H1 (cell line): ENCODE data around the gene PCP4L1. TPM values are rescaled to one million over a fixed set of nuclear protein-coding genes. Genes with fewer than 3 reads are reported as not detected.

Source experiments
- CTCF ChIA-PET: fragments of 300-600 bp; sonication (Branson Sonifier 250); formaldehyde crosslinking; loops from one replicate; lab custom pipeline; 2021; ENCODE audit not compliant: partially characterized antibody; lab: Charles Lee
- POLR2A ChIA-PET: fragments of 300-600 bp; sonication (Branson Sonifier 250); formaldehyde crosslinking; loops from one replicate; lab custom pipeline; 2021; ENCODE audit warnings: inconsistent platforms; ENCODE audit not compliant: partially characterized antibody; lab: Charles Lee
- DNase-seq, 2 experiments: peaks; one replicate each; pipeline versions ENCODE4 v3.0.0 to v3.0.0-alpha.2; 2010 to 2022; ENCODE audit warnings: low spot score in 2 of 2, low read depth in 1 of 2, mixed read lengths in 1 of 2
- FAIRE-seq: peaks from 2 replicates; lab custom pipeline; 2011; peaks lifted over from hg19 to GRCh38; lab: Jason Lieb, UNC
- H2AFZ ChIP-seq: 2 replicates; pipeline ENCODE4 v1.8.1; 2012; ENCODE audit warnings: low read length, inconsistent platforms
- H2AK5ac ChIP-seq: 2 replicates; pipeline ENCODE4 v1.6.1; 2013; ENCODE audit warnings: low read depth, low read length
- H2BK120ac ChIP-seq: replicated peaks from 2 replicates; pipeline ENCODE3; 2013; ENCODE audit warnings: low read depth, low read length, inconsistent platforms
- H2BK12ac ChIP-seq: 2 replicates; pipeline ENCODE4 v1.6.1; 2013; ENCODE audit warnings: low read depth, low read length
- H2BK15ac ChIP-seq: 2 replicates; pipeline ENCODE4 v1.6.1; 2013; ENCODE audit warnings: low read length
- H2BK20ac ChIP-seq: 2 replicates; pipeline ENCODE4 v1.6.1; 2013; ENCODE audit warnings: low read length
- H2BK5ac ChIP-seq: 2 replicates; pipeline ENCODE4 v1.6.1; 2013; ENCODE audit warnings: low read depth, low read length
- H3K14ac ChIP-seq: 2 replicates; pipeline ENCODE4 v1.6.1; 2013; ENCODE audit warnings: inconsistent platforms; ENCODE audit not compliant: insufficient read length
- H3K18ac ChIP-seq: 2 replicates; pipeline ENCODE4 v1.6.1; 2013; ENCODE audit warnings: low read length; ENCODE audit errors: extremely low read depth
- H3K23ac ChIP-seq: 2 replicates; pipeline ENCODE4 v1.6.1; 2013; ENCODE audit warnings: inconsistent platforms; ENCODE audit not compliant: insufficient read length
- H3K23me2 ChIP-seq: 2 replicates; pipeline ENCODE4 v1.6.1; 2013; ENCODE audit warnings: low read depth, low read length
- H3K27ac ChIP-seq: 2 replicates; pipeline ENCODE4 v1.6.1; 2011; ENCODE audit warnings: low read depth, low read length, inconsistent platforms
- H3K27me3 ChIP-seq, 4 experiments: replicated peaks in 1 of 4; 1 replicate in 1 of 4; 2 replicates in 3 of 4; pipeline versions ENCODE4 v1.6.1 to v1.8.1; 2011 to 2013; ENCODE audit warnings: low read length in 3 of 4, mild to moderate bottlenecking in 3 of 4, inconsistent platforms in 2 of 4, mixed read lengths in 2 of 4, moderate library complexity in 1 of 4; ENCODE audit not compliant: control insufficient read depth in 3 of 4, insufficient read depth in 3 of 4; ENCODE audit errors: extremely low read depth in 1 of 4
- H3K36me3 ChIP-seq, 4 experiments: 2 replicates each; pipeline versions ENCODE4 v1.6.1 to v1.8.1; 2011 to 2013; ENCODE audit warnings: mild to moderate bottlenecking in 4 of 4, low read length in 3 of 4, moderate library complexity in 2 of 4, control low read depth in 1 of 4, inconsistent platforms in 1 of 4; ENCODE audit not compliant: insufficient read depth in 4 of 4, control insufficient read depth in 2 of 4
- H3K4ac ChIP-seq: replicated peaks from 2 replicates; pipeline ENCODE3; 2013; ENCODE audit warnings: low read length, low read depth, mixed read lengths, inconsistent platforms; ENCODE audit not compliant: insufficient read length
- H3K4me1 ChIP-seq, 4 experiments: replicated peaks in 1 of 4; 1 replicate in 1 of 4; 2 replicates in 3 of 4; pipeline versions ENCODE4 v1.6.1 to v1.8.1; 2011 to 2013; ENCODE audit warnings: low read length in 3 of 4, inconsistent platforms in 2 of 4, mixed read lengths in 1 of 4; ENCODE audit not compliant: insufficient read depth in 4 of 4, control insufficient read depth in 3 of 4
- H3K4me2 ChIP-seq, 2 experiments: 2 replicates each; pipeline versions ENCODE4 v1.6.1 to v1.8.1; 2011 to 2013; ENCODE audit warnings: low read depth in 2 of 2, low read length in 2 of 2, control low read depth in 1 of 2, inconsistent platforms in 1 of 2, mild to moderate bottlenecking in 1 of 2; ENCODE audit not compliant: insufficient read depth in 1 of 2
- H3K4me3 ChIP-seq, 4 experiments: fragments of 200-600, 300-600 bp in 1 of 4; sonication (generic), shearing (Covaris generic), sonication (Bioruptor Twin) in 1 of 4; 2 replicates each; pipeline versions ENCODE4 v1.5.1 to v1.8.1; 2011 to 2016; ENCODE audit warnings: low read length in 4 of 4, low read depth in 3 of 4, control low read depth in 2 of 4, inconsistent platforms in 2 of 4, mild to moderate bottlenecking in 2 of 4, mixed read lengths in 1 of 4, moderate library complexity in 1 of 4; ENCODE audit not compliant: insufficient read depth in 2 of 4; ENCODE audit errors: extremely low read depth in 1 of 4
- H3K56ac ChIP-seq: replicated peaks from 2 replicates; pipeline ENCODE3; 2013; ENCODE audit warnings: low read depth, mild to moderate bottlenecking, mixed read lengths, low read length, inconsistent platforms; ENCODE audit not compliant: insufficient read length
- H3K79me1 ChIP-seq: 2 replicates; pipeline ENCODE4 v1.6.1; 2013; ENCODE audit warnings: low read depth, low read length, control low read depth
- H3K79me2 ChIP-seq, 2 experiments: 2 replicates each; pipeline versions ENCODE4 v1.6.1 to v1.8.1; 2012 to 2013; ENCODE audit warnings: low read length in 2 of 2, mild to moderate bottlenecking in 2 of 2, inconsistent platforms in 1 of 2; ENCODE audit not compliant: insufficient read depth in 2 of 2, control insufficient read depth in 1 of 2
- H3K9ac ChIP-seq, 4 experiments: replicated peaks in 1 of 4; 1 replicate in 1 of 4; 2 replicates in 3 of 4; pipeline versions ENCODE4 v1.6.1 to v1.8.1; 2011 to 2013; ENCODE audit warnings: low read depth in 3 of 4, low read length in 3 of 4, control low read depth in 2 of 4, mild to moderate bottlenecking in 2 of 4, moderate library complexity in 2 of 4, inconsistent platforms in 1 of 4; ENCODE audit errors: extremely low read depth in 1 of 4
- H3K9me3 ChIP-seq, 2 experiments: 2 replicates each; pipeline versions ENCODE4 v1.6.1 to v1.8.1; 2012 to 2013; ENCODE audit warnings: mild to moderate bottlenecking in 2 of 2, moderate library complexity in 2 of 2, control low read depth in 1 of 2, inconsistent platforms in 1 of 2, low read depth in 1 of 2, low read length in 1 of 2, mixed read lengths in 1 of 2; ENCODE audit not compliant: insufficient read depth in 2 of 2
- H4K20me1 ChIP-seq, 2 experiments: replicated peaks in 1 of 2; 2 replicates each; pipeline versions ENCODE3 to v1.8.1; 2011 to 2013; ENCODE audit warnings: inconsistent platforms in 2 of 2, low read length in 2 of 2, mild to moderate bottlenecking in 1 of 2; ENCODE audit not compliant: insufficient read depth in 2 of 2, control insufficient read depth in 1 of 2
- H4K5ac ChIP-seq: 2 replicates; pipeline ENCODE4 v1.6.1; 2013; ENCODE audit warnings: low read length, low read depth, mixed read lengths, inconsistent platforms; ENCODE audit not compliant: insufficient read length
- H4K8ac ChIP-seq: 2 replicates; pipeline ENCODE4 v1.8.0; 2013; ENCODE audit warnings: mild to moderate bottlenecking, moderate library complexity, low read length, inconsistent platforms; ENCODE audit not compliant: insufficient read depth; ENCODE audit errors: extremely low read depth
- H4K91ac ChIP-seq: replicated peaks from 2 replicates; pipeline ENCODE3; 2013; ENCODE audit warnings: low read length, mixed read lengths, inconsistent platforms; ENCODE audit not compliant: insufficient read length
- ASH2L ChIP-seq: fragments of 200-600, 300-600 bp; sonication (generic); IDR thresholded peaks from one replicate; pipeline ENCODE4 v1.7.1; 2017; ENCODE audit warnings: low read length
- CBX8 ChIP-seq: fragments of 300-800, 300-1000 bp; sonication (generic); IDR thresholded peaks from 2 replicates; pipeline ENCODE4 v1.7.1; 2016; ENCODE audit warnings: low read depth, low read length, borderline replicate concordance
- CREB1 ChIP-seq: IDR thresholded peaks from 2 replicates; pipeline ENCODE4 v1.6.1; 2012; ENCODE audit warnings: inconsistent platforms
- CTBP2 ChIP-seq: IDR thresholded peaks from 2 replicates; pipeline ENCODE4 v1.7.0; 2011; ENCODE audit warnings: borderline replicate concordance, mild to moderate bottlenecking, moderate library complexity, mixed read lengths, low read length; ENCODE audit not compliant: insufficient read depth, insufficient read length
- KDM1A ChIP-seq: fragments of 200-600, 300-600 bp; sonication (generic); IDR thresholded peaks from 2 replicates; pipeline ENCODE4 v1.7.1; 2016; ENCODE audit warnings: mild to moderate bottlenecking, low read length, borderline replicate concordance
- MAFK ChIP-seq: IDR thresholded peaks from 2 replicates; pipeline ENCODE4 v1.6.1; 2012; ENCODE audit warnings: low read depth, mild to moderate bottlenecking, improper control_type of control experiment, low read length
- SP4 ChIP-seq: IDR thresholded peaks from 2 replicates; pipeline ENCODE4 v1.6.1; 2012; ENCODE audit warnings: low read length, inconsistent platforms
- WGBS, 2 experiments: shearing (Covaris generic) in 1 of 2; methylation state at CpG; one replicate each; pipeline versions ENCODE4 v1.1.6 to v1.1.7; 2013 to 2015; ENCODE audit warnings: low lambda C conversion rate in 2 of 2, mixed read lengths in 2 of 2, inconsistent platforms in 1 of 2, low coverage in 1 of 2, missing lambda C conversion rate in 1 of 2; ENCODE audit not compliant: insufficient replicate concordance in 2 of 2, insufficient coverage in 1 of 2, insufficient read length in 1 of 2; ENCODE audit errors: extremely low coverage in 1 of 2, missing lambda C conversion rate in 1 of 2; 5-methylcytosine and 5-hydroxymethylcytosine counted together
- polyA plus RNA-seq, 7 experiments: library from polyadenylated mRNA; depleted of rRNA in 3 of 7; stranded (reverse) in 5 of 7; unstranded in 2 of 7; fragments of >200 nt in 5 of 7; fragments of 200-250 nt in 2 of 7; gene quantifications; 1 replicate in 5 of 7; 2 replicates in 1 of 7; 4 replicates in 1 of 7; pipeline versions ENCODE4 v1.2.1 to v1.2.3, GENCODE V29; 2011 to 2013; ENCODE audit warnings: missing spikeins in 2 of 7, mixed read lengths in 2 of 7
- total RNA-seq: library from RNA; stranded (reverse); fragmentation: NEBNext Ultra II Directional; extraction: Animal tissue kit (Norgen Biotek cat#: 25700); gene quantifications from 2 replicates; pipeline ENCODE4 v1.2.1, GENCODE V29; 2021
- TF ChIP-seq, protein P1 (sequence below), 3 experiments: IDR thresholded peaks; 1 replicate in 2 of 3; 2 replicates in 1 of 3; pipeline versions ENCODE4 v1.5.1 to v1.6.1; 2011; ENCODE audit warnings: low read length in 3 of 3, mild to moderate bottlenecking in 3 of 3, inconsistent platforms in 2 of 3, low read depth in 1 of 3, moderate library complexity in 1 of 3; ENCODE audit not compliant: insufficient read depth in 1 of 3; ENCODE audit errors: control extremely low read depth in 1 of 3
- TF ChIP-seq, protein P2 (sequence below): IDR thresholded peaks from 2 replicates; pipeline ENCODE4 v1.6.1; 2012; ENCODE audit warnings: low read length, inconsistent platforms

Gene PCP4L1
- total and polyA plus RNA-seq, 2 of the 8 experiments (the other 6 are each of a cell fraction or from before 2014, with no cell fraction given) = 0.41 to 1.0 TPM

DNA sequence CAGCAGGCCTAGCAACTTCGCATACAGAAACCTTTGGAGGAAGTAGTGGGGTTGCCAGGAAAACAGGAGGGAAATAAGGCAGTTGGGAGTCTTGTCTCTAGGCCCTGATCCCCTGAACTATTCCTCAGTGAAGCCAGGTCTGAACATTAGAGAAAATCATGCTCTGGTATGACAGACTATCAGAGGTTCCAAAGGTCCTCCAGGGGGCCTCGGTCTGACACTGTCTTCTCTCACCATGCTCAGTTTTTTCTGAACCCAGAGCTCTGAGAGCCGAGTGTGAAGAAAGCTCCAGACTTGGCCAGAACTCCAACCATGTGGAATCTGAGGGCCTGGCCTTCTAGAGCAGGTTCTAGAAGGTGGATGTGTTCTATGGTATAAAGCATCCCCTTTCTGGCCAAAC is 28.6 kb upstream of the PCP4L1 start:
- Histone ChIP-seq H3K4me2 (no peak overlapping the region), H4K5ac (no peak overlapping the region), H3K56ac (no peak overlapping the region), H3K36me3 (peaks cover 0 to 10% (median 8%) of the 10 kb centered on the region in 4 experiments; a peak in 5 of 8 replicates), H3K4me3 (no peak overlapping the region), H2AFZ (no peak overlapping the region), H3K79me1 (no peaks in the 10 kb centered on the region), H3K23ac (no peak overlapping the region), H2BK5ac (no peak overlapping the region), H2BK12ac (no peak overlapping the region), H3K79me2 (no peaks in the 10 kb centered on the region), H3K14ac (no peak overlapping the region), H3K9me3 (no peaks in the 10 kb centered on the region), H4K20me1 (no peaks in the 10 kb centered on the region), H3K9ac (no peak overlapping the region), H2BK15ac (no peak overlapping the region), H3K18ac (no peak overlapping the region), H3K23me2 (peaks cover 8% of the 10 kb centered on the region), H3K27me3 (no peaks in the 10 kb centered on the region), H2BK120ac (no peak overlapping the region), H4K8ac (no peak overlapping the region), H3K4me1 (peaks cover 2 to 6% (median 4%) of the 10 kb centered on the region in 4 experiments), H2BK20ac (no peak overlapping the region), H3K4ac (no peak overlapping the region), H4K91ac (no peak overlapping the region), H3K27ac (no peak overlapping the region), H2AK5ac (no peak overlapping the region)
- POLR2A ChIA-PET = interaction anchor here (0.7 to 1.8 kb wide), 6 partner anchors 11 to 157 kb away, joined by 3 to 6 read pairs (median 3); partner anchors contain the start of gene PCP4L1
- DNase-seq (no peak), FAIRE-seq (no peak)
- CTCF ChIA-PET = interaction anchor here (0.6 to 23.7 kb wide), 29 partner anchors 9 to 173 kb away, joined by 3 to 427 read pairs (median 9); partner anchors contain the start of genes ADAMTS4, CFAP126, FCER1G and NDUFS2
- 94% methylated on average over 3 of the region's 3 CpGs; no CpG with 5 or more reads in 1 of the 2 experiments for WGBS, 2 experiments
- TF ChIP-seq, protein P1, sequence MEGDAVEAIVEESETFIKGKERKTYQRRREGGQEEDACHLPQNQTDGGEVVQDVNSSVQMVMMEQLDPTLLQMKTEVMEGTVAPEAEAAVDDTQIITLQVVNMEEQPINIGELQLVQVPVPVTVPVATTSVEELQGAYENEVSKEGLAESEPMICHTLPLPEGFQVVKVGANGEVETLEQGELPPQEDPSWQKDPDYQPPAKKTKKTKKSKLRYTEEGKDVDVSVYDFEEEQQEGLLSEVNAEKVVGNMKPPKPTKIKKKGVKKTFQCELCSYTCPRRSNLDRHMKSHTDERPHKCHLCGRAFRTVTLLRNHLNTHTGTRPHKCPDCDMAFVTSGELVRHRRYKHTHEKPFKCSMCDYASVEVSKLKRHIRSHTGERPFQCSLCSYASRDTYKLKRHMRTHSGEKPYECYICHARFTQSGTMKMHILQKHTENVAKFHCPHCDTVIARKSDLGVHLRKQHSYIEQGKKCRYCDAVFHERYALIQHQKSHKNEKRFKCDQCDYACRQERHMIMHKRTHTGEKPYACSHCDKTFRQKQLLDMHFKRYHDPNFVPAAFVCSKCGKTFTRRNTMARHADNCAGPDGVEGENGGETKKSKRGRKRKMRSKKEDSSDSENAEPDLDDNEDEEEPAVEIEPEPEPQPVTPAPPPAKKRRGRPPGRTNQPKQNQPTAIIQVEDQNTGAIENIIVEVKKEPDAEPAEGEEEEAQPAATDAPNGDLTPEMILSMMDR (IDR thresholded peaks at IDR 0.05; ENCODE audit: control extremely low read depth in 1 of 3, insufficient read depth in 1 of 3, low read depth in 1 of 3, low read length in 3 of 3) = peak in 2 of 3 experiments; percentile 25 to 51; a peak in 3 of 4 replicates
- TF ChIP-seq CBX8 = no peak
- no peak for TF ChIP-seq CTBP2
- TF ChIP-seq, protein P2, sequence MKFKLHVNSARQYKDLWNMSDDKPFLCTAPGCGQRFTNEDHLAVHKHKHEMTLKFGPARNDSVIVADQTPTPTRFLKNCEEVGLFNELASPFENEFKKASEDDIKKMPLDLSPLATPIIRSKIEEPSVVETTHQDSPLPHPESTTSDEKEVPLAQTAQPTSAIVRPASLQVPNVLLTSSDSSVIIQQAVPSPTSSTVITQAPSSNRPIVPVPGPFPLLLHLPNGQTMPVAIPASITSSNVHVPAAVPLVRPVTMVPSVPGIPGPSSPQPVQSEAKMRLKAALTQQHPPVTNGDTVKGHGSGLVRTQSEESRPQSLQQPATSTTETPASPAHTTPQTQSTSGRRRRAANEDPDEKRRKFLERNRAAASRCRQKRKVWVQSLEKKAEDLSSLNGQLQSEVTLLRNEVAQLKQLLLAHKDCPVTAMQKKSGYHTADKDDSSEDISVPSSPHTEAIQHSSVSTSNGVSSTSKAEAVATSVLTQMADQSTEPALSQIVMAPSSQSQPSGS = no peak
- no peak for TF ChIP-seq KDM1A
- TF ChIP-seq CREB1 = no peak
- TF ChIP-seq MAFK = no peak
- no peak for TF ChIP-seq ASH2L
- TF ChIP-seq SP4 = no peak
